Activated T-helper 17 cell treated with anti-CD3 and anti-CD28 coated beads, Interleukin-2, amount 50 U/mL, for 72 hours (primary cell): Measurements from ENCODE around the gene PLAC8L1. TPM values are rescaled to one million over a fixed set of nuclear protein-coding genes. Genes with fewer than 3 reads are reported as not detected.

Source experiments
- ATAC-seq: fragments of 150-1000 bp; cut with Tn5 transposase; replicated peaks from 2 replicates; pipeline ENCODE4 v1.10.0; 2021; ENCODE audit warnings: mild to moderate bottlenecking, moderate library complexity
- H3K27ac Mint-ChIP-seq: one replicate; pipeline ENCODE4 v1.8.0; 2022; ENCODE audit warnings: mixed read lengths
- H3K27me3 Mint-ChIP-seq: one replicate; pipeline ENCODE4 v1.8.0; 2022; ENCODE audit warnings: mixed read lengths
- H3K36me3 Mint-ChIP-seq: one replicate; pipeline ENCODE4 v1.8.0; 2022; ENCODE audit warnings: low read depth, mild to moderate bottlenecking, mixed read lengths
- H3K4me1 Mint-ChIP-seq: one replicate; pipeline ENCODE4 v1.8.0; 2022; ENCODE audit warnings: mixed read lengths
- H3K4me3 Mint-ChIP-seq: one replicate; pipeline ENCODE4 v1.8.0; 2022; ENCODE audit warnings: mild to moderate bottlenecking, mixed read lengths
- H3K9me3 Mint-ChIP-seq: one replicate; pipeline ENCODE4 v1.8.0; 2022; ENCODE audit warnings: mixed read lengths
- total RNA-seq, 2 donors: library from RNA; stranded (reverse); gene quantifications; one replicate each; pipeline ENCODE4 v1.2.3, GENCODE V29; 2022

PLAC8L1 gene
- total RNA-seq, 2 donors from 2014 or later = 0.45 to 0.69 TPM

DNA sequence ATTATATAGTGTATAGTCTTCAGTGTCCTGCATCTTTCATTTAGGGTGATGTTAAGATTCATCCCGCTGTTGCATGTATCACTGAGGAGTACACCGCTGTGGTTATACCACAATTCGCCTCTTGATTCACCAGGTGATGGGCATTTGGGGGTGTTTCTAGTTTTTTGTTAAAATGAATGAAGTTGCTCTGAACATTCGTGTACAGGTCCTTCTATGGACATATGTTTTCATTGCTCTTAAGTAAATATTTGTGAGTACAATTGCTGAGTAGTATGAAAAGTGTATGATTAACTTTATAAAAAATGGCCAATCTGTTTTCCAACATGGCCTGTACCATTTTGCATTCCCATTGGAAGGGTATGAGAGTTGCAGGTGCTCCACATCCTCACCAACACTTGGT, 61.7 kb downstream of the PLAC8L1 start:
- no peaks in the 10 kb centered on the region for H3K9me3 Mint-ChIP-seq
- ATAC-seq = no peak
- H3K4me1 Mint-ChIP-seq = no peaks in the 10 kb centered on the region
- H3K27me3 Mint-ChIP-seq = peaks cover 3% of the 10 kb centered on the region
- H3K36me3 Mint-ChIP-seq = no peaks in the 10 kb centered on the region
- no peak overlapping the region for H3K4me3 Mint-ChIP-seq
- no peak overlapping the region for H3K27ac Mint-ChIP-seq

DNA sequence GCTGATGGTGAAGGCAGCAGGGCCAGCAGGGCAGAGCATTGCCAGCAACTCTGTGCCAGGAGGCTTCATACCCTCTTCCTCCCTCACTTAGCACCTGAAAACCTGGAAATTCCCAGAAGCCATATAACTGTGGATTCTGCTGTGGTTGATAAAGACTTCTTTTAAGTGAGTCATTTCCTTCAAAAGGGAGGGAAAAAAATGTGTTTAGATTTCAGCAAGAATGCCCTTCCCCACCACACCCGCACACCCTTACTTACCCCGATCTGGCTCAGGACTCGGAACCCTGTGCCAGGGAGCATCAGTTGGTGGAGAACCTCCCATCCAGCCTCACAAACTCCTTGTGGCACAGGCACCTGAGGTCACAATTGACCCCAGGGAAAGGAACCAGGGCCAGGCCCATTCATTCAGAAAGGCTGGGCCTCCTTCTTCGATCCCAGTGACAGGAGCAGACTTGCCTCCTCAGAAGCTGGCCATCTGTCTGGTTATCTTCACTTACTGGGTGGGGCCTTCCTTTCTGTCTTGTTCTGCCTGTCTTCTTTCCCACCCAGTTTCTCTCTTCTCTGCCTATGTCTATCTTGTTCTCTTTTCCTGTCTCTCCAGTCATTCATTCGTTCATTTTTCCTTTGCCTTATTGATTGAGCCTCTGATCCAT, 62.6 kb downstream of the PLAC8L1 start:
- Mint-ChIP-seq H3K4me1 (no peaks in the 10 kb centered on the region), H3K27ac (no peak overlapping the region), H3K9me3 (no peaks in the 10 kb centered on the region), H3K27me3 (peaks cover 3% of the 10 kb centered on the region), H3K36me3 (no peaks in the 10 kb centered on the region), H3K4me3 (no peak overlapping the region)
- no peak for ATAC-seq

GRCh38 chr5:146041180-146041789, 64.1 kb downstream of the PLAC8L1 start:
- H3K4me1 Mint-ChIP-seq = no peaks in the 10 kb centered on the region
- no peak for ATAC-seq
- H3K4me3 Mint-ChIP-seq = no peak overlapping the region
- no peak overlapping the region for H3K27ac Mint-ChIP-seq
- no peaks in the 10 kb centered on the region for H3K36me3 Mint-ChIP-seq
- H3K9me3 Mint-ChIP-seq = no peaks in the 10 kb centered on the region
- H3K27me3 Mint-ChIP-seq = peaks cover 3% of the 10 kb centered on the region

DNA sequence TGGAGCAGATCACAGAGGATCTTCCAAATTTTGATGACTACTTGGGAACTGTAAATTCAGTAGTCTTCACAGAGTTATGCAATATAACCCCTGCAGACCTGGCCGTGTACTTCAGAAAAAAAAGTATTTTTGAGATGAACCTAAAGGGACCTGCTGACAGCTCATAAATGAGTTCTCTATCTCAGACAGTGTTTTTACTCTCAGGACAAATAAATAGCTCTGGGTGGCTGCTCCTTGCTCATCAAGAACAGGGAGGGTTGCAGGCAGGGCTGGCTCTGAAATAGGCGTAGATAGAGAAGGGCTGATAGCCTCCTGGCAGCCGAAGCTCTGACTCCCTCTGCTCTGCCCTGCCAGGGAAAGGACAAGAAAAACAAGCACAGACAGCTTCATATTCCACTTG, 64.8 kb downstream of the PLAC8L1 start:
- no peak overlapping the region for H3K27ac Mint-ChIP-seq
- H3K4me1 Mint-ChIP-seq = no peaks in the 10 kb centered on the region
- H3K36me3 Mint-ChIP-seq = no peaks in the 10 kb centered on the region
- H3K9me3 Mint-ChIP-seq = no peaks in the 10 kb centered on the region
- ATAC-seq = no peak
- no peak overlapping the region for H3K4me3 Mint-ChIP-seq
- peaks cover 3% of the 10 kb centered on the region for H3K27me3 Mint-ChIP-seq

DNA sequence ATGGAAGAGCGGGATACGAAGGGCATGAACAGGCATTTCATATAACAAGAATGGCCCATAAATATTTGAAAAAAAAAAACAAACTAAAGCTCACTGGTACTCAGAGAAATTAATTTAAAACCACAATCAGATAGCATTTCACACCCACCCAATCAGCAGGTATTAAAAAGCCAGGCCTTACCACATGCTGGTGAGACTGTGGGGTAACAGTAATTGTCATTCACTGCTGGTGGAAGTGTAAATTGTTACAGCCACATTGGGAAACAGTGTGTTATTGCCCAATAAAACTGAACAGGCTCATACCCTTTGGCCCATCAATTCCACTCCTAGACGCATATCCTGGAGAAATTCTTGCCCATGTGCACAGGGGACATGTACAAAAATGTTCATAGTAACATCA, 66.0 kb downstream of the PLAC8L1 start:
- ATAC-seq = no peak
- Mint-ChIP-seq H3K36me3 (no peaks in the 10 kb centered on the region), H3K27ac (no peak overlapping the region), H3K9me3 (no peaks in the 10 kb centered on the region), H3K27me3 (peaks cover 3% of the 10 kb centered on the region), H3K4me3 (no peak overlapping the region), H3K4me1 (no peaks in the 10 kb centered on the region)

GRCh38 chr5:146034605-146035004, 70.8 kb downstream of the PLAC8L1 start:
- no peak for ATAC-seq
- Mint-ChIP-seq H3K4me3 (no peak overlapping the region), H3K4me1 (no peaks in the 10 kb centered on the region), H3K36me3 (no peaks in the 10 kb centered on the region), H3K9me3 (no peaks in the 10 kb centered on the region), H3K27me3 (peaks cover 11% of the 10 kb centered on the region), H3K27ac (no peak overlapping the region)

Other genes starting within 250 kb of the PLAC8L1 start
- not detected for gene GRXCR2, start 232.6 kb downstream of the PLAC8L1 start, total RNA-seq
- under 1 TPM in 1 of 2 donors, not detected in 1; 0.80 TPM for gene SH3RF2, start 169.0 kb downstream of the PLAC8L1 start, total RNA-seq
- gene LARS1, start 77.1 kb upstream of the PLAC8L1 start, total RNA-seq = 100 to 1,000 TPM in 1 of 2 donors, 10 to 100 TPM in 1; 90.3 to 147 TPM
- 10 to 100 TPM; 20.7 to 21.7 TPM for gene RBM27, start 98.0 kb upstream of the PLAC8L1 start, total RNA-seq
- not detected for gene POU4F3, start 233.3 kb upstream of the PLAC8L1 start, total RNA-seq